Measurements from ENCODE around the gene ANKS1B. TPM values are rescaled to one million over a fixed set of nuclear protein-coding genes. Genes with fewer than 3 reads are reported as not detected.
"Not testable (repeated sequence)": the region's sequence is repeated elsewhere in the genome, so short reads cannot be mapped to it uniquely, and the experiment has no call there.

The ANKS1B gene
- total RNA-seq, 1 donor from 2014 or later = 2.4 TPM

DNA sequence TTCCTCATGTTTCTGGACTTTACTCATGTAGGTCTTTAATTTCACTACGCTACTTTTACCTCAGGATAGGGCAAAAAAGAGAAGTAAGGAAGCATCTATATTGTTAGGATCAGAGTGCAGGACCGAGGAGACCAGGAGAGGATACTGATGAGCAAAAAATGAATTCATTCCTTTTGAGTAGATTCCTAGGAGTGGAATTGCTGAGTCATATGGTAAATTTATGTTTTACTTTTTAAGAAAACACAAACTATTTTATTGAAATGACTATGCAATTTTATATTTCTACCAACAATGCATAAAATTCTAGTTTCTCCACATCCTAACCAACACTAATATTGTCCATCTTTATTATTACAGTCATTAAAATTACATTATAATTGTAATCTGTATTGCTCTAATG lies 388.0 kb downstream of the ANKS1B start:
- TF ChIP-seq EZH2 (IDR thresholded peaks at IDR 0.05; ENCODE audit: insufficient read depth, low read length) = no peak
- TF ChIP-seq, protein P1, sequence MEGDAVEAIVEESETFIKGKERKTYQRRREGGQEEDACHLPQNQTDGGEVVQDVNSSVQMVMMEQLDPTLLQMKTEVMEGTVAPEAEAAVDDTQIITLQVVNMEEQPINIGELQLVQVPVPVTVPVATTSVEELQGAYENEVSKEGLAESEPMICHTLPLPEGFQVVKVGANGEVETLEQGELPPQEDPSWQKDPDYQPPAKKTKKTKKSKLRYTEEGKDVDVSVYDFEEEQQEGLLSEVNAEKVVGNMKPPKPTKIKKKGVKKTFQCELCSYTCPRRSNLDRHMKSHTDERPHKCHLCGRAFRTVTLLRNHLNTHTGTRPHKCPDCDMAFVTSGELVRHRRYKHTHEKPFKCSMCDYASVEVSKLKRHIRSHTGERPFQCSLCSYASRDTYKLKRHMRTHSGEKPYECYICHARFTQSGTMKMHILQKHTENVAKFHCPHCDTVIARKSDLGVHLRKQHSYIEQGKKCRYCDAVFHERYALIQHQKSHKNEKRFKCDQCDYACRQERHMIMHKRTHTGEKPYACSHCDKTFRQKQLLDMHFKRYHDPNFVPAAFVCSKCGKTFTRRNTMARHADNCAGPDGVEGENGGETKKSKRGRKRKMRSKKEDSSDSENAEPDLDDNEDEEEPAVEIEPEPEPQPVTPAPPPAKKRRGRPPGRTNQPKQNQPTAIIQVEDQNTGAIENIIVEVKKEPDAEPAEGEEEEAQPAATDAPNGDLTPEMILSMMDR (IDR thresholded peaks at IDR 0.05; ENCODE audit: insufficient read depth, low read depth, low read length) = no peak
- no peak overlapping the region for H2AFZ ChIP-seq (ENCODE audit: low read depth, low read length)
- no peaks in the 10 kb centered on the region for H3K9me3 ChIP-seq (ENCODE audit: insufficient read depth, low read depth, low read length)

DNA sequence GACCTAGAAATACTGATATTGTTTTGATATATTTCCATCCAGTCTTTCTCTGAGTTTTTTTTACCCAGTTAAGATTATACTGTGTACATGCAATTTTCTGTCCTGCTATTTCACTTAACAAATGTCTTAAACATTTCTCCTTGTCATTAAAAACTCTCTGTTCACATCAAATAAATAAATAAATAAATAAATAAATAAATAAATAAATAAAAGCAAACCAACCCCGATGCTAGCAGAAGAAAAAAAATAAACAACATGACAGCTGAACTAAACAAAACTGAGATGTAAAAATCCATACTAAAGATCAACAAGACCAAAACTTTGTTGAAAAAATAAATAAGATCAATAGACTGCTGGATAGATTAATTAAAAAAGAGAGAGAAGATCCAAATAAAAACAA lies 407.6 kb downstream of the ANKS1B start:
- not testable (repeated sequence) for H3K9me3 ChIP-seq (ENCODE audit: insufficient read depth, low read depth, low read length); H3K4me3 Mint-ChIP-seq (ENCODE audit: unreplicated experiment); H2AFZ ChIP-seq (ENCODE audit: low read depth, low read length); H3K4me3 ChIP-seq (ENCODE audit: insufficient read depth, low read depth, low read length); H3K27ac ChIP-seq (ENCODE audit: low read depth, low read length); H3K4me1 Mint-ChIP-seq (ENCODE audit: low read depth, unreplicated experiment); H3K36me3 Mint-ChIP-seq (ENCODE audit: low read depth, unreplicated experiment); H3K4me1 ChIP-seq (ENCODE audit: insufficient read depth, low read length); H3K27me3 ChIP-seq (ENCODE audit: insufficient read depth, low read length); H3K27ac Mint-ChIP-seq (ENCODE audit: unreplicated experiment); H3K9me3 Mint-ChIP-seq (ENCODE audit: unreplicated experiment); FAIRE-seq; H4K20me1 ChIP-seq (ENCODE audit: insufficient read depth, low read length); H3K4me2 ChIP-seq (ENCODE audit: low read length); H3K79me2 ChIP-seq (ENCODE audit: insufficient read depth, low read length); H3K36me3 ChIP-seq (ENCODE audit: insufficient read depth, low read length); H3K27me3 Mint-ChIP-seq (ENCODE audit: low read depth, unreplicated experiment); DNase-seq (ENCODE audit: low read depth); H3K9ac ChIP-seq (ENCODE audit: low read length)

More for the DNA sequence above, 388.0 kb downstream of the ANKS1B start:
- Histone ChIP-seq H3K4me2 (ENCODE audit: low read length) (no peak overlapping the region), H3K79me2 (ENCODE audit: insufficient read depth, low read length) (no peaks in the 10 kb centered on the region), H3K4me1 (ENCODE audit: insufficient read depth, low read length) (no peaks in the 10 kb centered on the region), H3K4me3 (ENCODE audit: insufficient read depth, low read depth, low read length) (no peak overlapping the region), H4K20me1 (ENCODE audit: insufficient read depth, low read length) (no peaks in the 10 kb centered on the region), H3K36me3 (ENCODE audit: insufficient read depth, low read length) (no peaks in the 10 kb centered on the region), H3K9ac (ENCODE audit: low read length) (no peak overlapping the region), H3K27ac (ENCODE audit: low read depth, low read length) (no peak overlapping the region), H3K27me3 (ENCODE audit: insufficient read depth, low read length) (no peaks in the 10 kb centered on the region)
- Mint-ChIP-seq H3K27me3 (ENCODE audit: low read depth, unreplicated experiment) (no peaks in the 10 kb centered on the region), H3K36me3 (ENCODE audit: low read depth, unreplicated experiment) (no peaks in the 10 kb centered on the region), H3K4me3 (ENCODE audit: unreplicated experiment) (no peak overlapping the region), H3K4me1 (ENCODE audit: low read depth, unreplicated experiment) (no peaks in the 10 kb centered on the region), H3K27ac (ENCODE audit: unreplicated experiment) (no peak overlapping the region), H3K9me3 (ENCODE audit: unreplicated experiment) (no peaks in the 10 kb centered on the region)
- no peak for FAIRE-seq
- no peak for DNase-seq (ENCODE audit: low read depth)

DNA sequence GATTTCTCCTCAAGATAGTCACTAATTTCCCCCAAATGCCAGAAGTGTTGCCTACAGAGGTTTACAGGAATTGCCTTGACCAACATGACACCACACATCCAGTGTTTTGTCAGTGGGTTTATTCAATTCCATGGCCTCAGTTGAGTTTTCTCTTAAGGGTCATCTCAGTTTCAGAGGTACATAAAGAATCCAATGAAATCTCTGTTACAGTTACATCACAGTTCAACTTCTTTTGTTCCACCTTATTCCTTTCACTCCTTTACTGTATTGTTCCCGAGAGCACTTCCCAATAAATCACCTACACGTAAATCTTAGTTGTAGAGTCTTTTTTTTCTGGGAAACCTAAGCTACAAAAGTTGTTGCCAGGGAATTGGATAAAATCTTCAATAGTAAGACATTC lies 410.8 kb downstream of the ANKS1B start:
- no peaks in the 10 kb centered on the region for H3K27me3 Mint-ChIP-seq (ENCODE audit: low read depth, unreplicated experiment)
- no peaks in the 10 kb centered on the region for H3K36me3 Mint-ChIP-seq (ENCODE audit: low read depth, unreplicated experiment)
- Histone ChIP-seq H3K36me3 (ENCODE audit: insufficient read depth, low read length) (no peaks in the 10 kb centered on the region), H3K9ac (ENCODE audit: low read length) (no peak overlapping the region), H3K4me2 (ENCODE audit: low read length) (no peak overlapping the region), H3K4me1 (ENCODE audit: insufficient read depth, low read length) (no peaks in the 10 kb centered on the region), H3K4me3 (ENCODE audit: insufficient read depth, low read depth, low read length) (no peak overlapping the region), H4K20me1 (ENCODE audit: insufficient read depth, low read length) (no peaks in the 10 kb centered on the region), H3K9me3 (ENCODE audit: insufficient read depth, low read depth, low read length) (no peaks in the 10 kb centered on the region), H3K79me2 (ENCODE audit: insufficient read depth, low read length) (no peaks in the 10 kb centered on the region), H2AFZ (ENCODE audit: low read depth, low read length) (no peak overlapping the region), H3K27me3 (ENCODE audit: insufficient read depth, low read length) (no peaks in the 10 kb centered on the region), H3K27ac (ENCODE audit: low read depth, low read length) (no peak overlapping the region)
- FAIRE-seq (no peak), DNase-seq (ENCODE audit: low read depth) (no peak)
- no peak for TF ChIP-seq EZH2 (IDR thresholded peaks at IDR 0.05; ENCODE audit: insufficient read depth, low read length)
- H3K4me1 Mint-ChIP-seq (ENCODE audit: low read depth, unreplicated experiment) = no peaks in the 10 kb centered on the region
- H3K27ac Mint-ChIP-seq (ENCODE audit: unreplicated experiment) = no peak overlapping the region
- H3K9me3 Mint-ChIP-seq (ENCODE audit: unreplicated experiment) = peaks cover 3% of the 10 kb centered on the region
- no peak overlapping the region for H3K4me3 Mint-ChIP-seq (ENCODE audit: unreplicated experiment)

DNA sequence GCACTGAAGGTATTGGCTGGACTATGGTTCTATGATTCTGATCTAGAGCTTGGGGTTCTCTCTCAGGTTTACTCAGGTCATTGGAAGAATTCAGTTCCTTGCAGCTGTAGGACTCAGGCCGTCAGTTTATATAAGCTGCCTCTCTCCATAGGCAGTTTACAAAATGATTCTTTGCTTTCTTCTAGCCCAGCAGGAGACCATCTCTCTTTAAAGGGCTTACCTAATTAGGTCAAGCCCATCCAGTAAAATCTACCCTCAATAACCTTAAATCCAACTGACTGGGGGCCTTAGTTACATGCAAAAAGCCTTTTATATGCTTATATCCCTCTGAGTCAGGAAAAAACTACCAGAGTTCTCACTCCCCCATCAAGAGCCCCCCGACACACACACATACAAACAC lies 417.7 kb downstream of the ANKS1B start:
- Histone ChIP-seq H3K79me2 (ENCODE audit: insufficient read depth, low read length) (no peaks in the 10 kb centered on the region), H3K36me3 (ENCODE audit: insufficient read depth, low read length) (no peaks in the 10 kb centered on the region), H3K9ac (ENCODE audit: low read length) (no peak overlapping the region), H3K4me1 (ENCODE audit: insufficient read depth, low read length) (no peaks in the 10 kb centered on the region), H3K27ac (ENCODE audit: low read depth, low read length) (no peak overlapping the region), H3K4me2 (ENCODE audit: low read length) (no peak overlapping the region), H3K9me3 (ENCODE audit: insufficient read depth, low read depth, low read length) (no peaks in the 10 kb centered on the region), H4K20me1 (ENCODE audit: insufficient read depth, low read length) (no peaks in the 10 kb centered on the region), H2AFZ (ENCODE audit: low read depth, low read length) (no peak overlapping the region), H3K27me3 (ENCODE audit: insufficient read depth, low read length) (no peaks in the 10 kb centered on the region), H3K4me3 (ENCODE audit: insufficient read depth, low read depth, low read length) (no peak overlapping the region)
- H3K9me3 Mint-ChIP-seq (ENCODE audit: unreplicated experiment) = peaks cover 2% of the 10 kb centered on the region
- FAIRE-seq (no peak), DNase-seq (ENCODE audit: low read depth) (no peak)
- H3K27me3 Mint-ChIP-seq (ENCODE audit: low read depth, unreplicated experiment) = no peaks in the 10 kb centered on the region
- no peak for TF ChIP-seq EZH2 (IDR thresholded peaks at IDR 0.05; ENCODE audit: insufficient read depth, low read length)
- TF ChIP-seq, protein P1 (IDR thresholded peaks at IDR 0.05; ENCODE audit: insufficient read depth, low read depth, low read length) = no peak
- H3K4me1 Mint-ChIP-seq (ENCODE audit: low read depth, unreplicated experiment) = peaks cover 5% of the 10 kb centered on the region
- H3K36me3 Mint-ChIP-seq (ENCODE audit: low read depth, unreplicated experiment) = no peaks in the 10 kb centered on the region
- H3K4me3 Mint-ChIP-seq (ENCODE audit: unreplicated experiment) = no peak overlapping the region
- H3K27ac Mint-ChIP-seq (ENCODE audit: unreplicated experiment) = no peak overlapping the region
